GM23338 (cell line): ENCODE data around the gene TMEM134.

ENCODE experiments used
- CREB1 ChIP-seq: fragments of 250-450 bp; sonication (Bioruptor Pico); IDR thresholded peaks from 2 replicates; pipeline ENCODE4 v1.5.0; 2020; ENCODE audit warnings: low read depth, mild to moderate bottlenecking, moderate library complexity
- CTCF ChIP-seq, 2 experiments: fragments of 200-600 bp in 1 of 2; sonication (generic) in 1 of 2; conservative IDR thresholded peaks; 2 replicates each; pipeline versions ENCODE4 v1.5.1 to v1.6.1; 2016 to 2017; ENCODE audit warnings: antibody characterized with exemption in 2 of 2, low read depth in 2 of 2, mild to moderate bottlenecking in 2 of 2, moderate library complexity in 1 of 2
- EZH2phosphoT487 ChIP-seq: fragments of 200-600 bp; sonication (generic); IDR thresholded peaks from one replicate; pipeline ENCODE4 v1.8.1; 2018; ENCODE audit warnings: antibody characterized with exemption; ENCODE audit not compliant: unreplicated experiment
- POLR2AphosphoS5 ChIP-seq: IDR thresholded peaks from 2 replicates; pipeline ENCODE4 v1.6.1; 2016; ENCODE audit warnings: antibody characterized with exemption, low read depth
- REST ChIP-seq: IDR thresholded peaks from one replicate; pipeline ENCODE4 v1.6.1; 2018; ENCODE audit warnings: antibody characterized with exemption; ENCODE audit not compliant: unreplicated experiment
- ZNF114 ChIP-seq: fragments of 250-450 bp; sonication (Bioruptor Pico); IDR thresholded peaks from 2 replicates; pipeline ENCODE4 v1.5.0; 2020; ENCODE audit warnings: mild to moderate bottlenecking, moderate library complexity

GRCh38 chr11:67491276-67492068, 22.4 kb upstream of the TMEM134 start:
- no peak for TF ChIP-seq POLR2AphosphoS5
- no peak for TF ChIP-seq EZH2phosphoT487
- TF ChIP-seq CTCF (conservative IDR thresholded peaks at IDR 0.05; ENCODE audit: low read depth in 2 of 2): no peak
- no peak for TF ChIP-seq ZNF114 (CRISPR knock-in tag)
- no peak for TF ChIP-seq REST
- TF ChIP-seq CREB1 (CRISPR knock-in tag): no peak
